ENCODE data around the gene CCDC197.

CCDC197 gene

GRCh38 chr14:94000267-94000666 lies 3.2 kb downstream of the CCDC197 start:
- DNase-seq (ENCODE audit: low spot score), result no peak

- no peak for DNase-seq (ENCODE audit: low spot score)
These were observed 3.9 kb downstream of the CCDC197 start for GRCh38 chr14:94001016-94001415.

- peak; percentile 80 for DNase-seq (ENCODE audit: low spot score)
These were observed 4.6 kb downstream of the CCDC197 start for GRCh38 chr14:94001501-94002396.

- DNase-seq (ENCODE audit: low spot score), result no peak
These were observed 6.3 kb downstream of the CCDC197 start for GRCh38 chr14:94003397-94003796.

- no peak for DNase-seq (ENCODE audit: low spot score)
These were observed 6.9 kb downstream of the CCDC197 start for GRCh38 chr14:94004015-94004414.

GRCh38 chr14:94005324-94006073 lies 8.4 kb downstream of the CCDC197 start:
- no peak for DNase-seq (ENCODE audit: low spot score)

- DNase-seq (ENCODE audit: low spot score), result no peak
These were observed 11.1 kb downstream of the CCDC197 start for GRCh38 chr14:94008234-94008633.

GRCh38 chr14:94009767-94010166 lies 12.7 kb downstream of the CCDC197 start:
- peak; percentile 78 for DNase-seq (ENCODE audit: low spot score)

- no peak for DNase-seq (ENCODE audit: low spot score)
These were observed 13.5 kb downstream of the CCDC197 start for GRCh38 chr14:94010625-94011024.

- DNase-seq (ENCODE audit: low spot score), result peak; percentile 45
These were observed 14.7 kb downstream of the CCDC197 start for GRCh38 chr14:94011795-94012194.

- DNase-seq (ENCODE audit: low spot score), result no peak
These were observed 17.3 kb downstream of the CCDC197 start for GRCh38 chr14:94014382-94014781.

- DNase-seq (ENCODE audit: low spot score), result no peak
These were observed 18.1 kb downstream of the CCDC197 start for GRCh38 chr14:94015223-94015622.

GRCh38 chr14:94016446-94016976 lies 19.4 kb downstream of the CCDC197 start:
- no peak for DNase-seq (ENCODE audit: low spot score)

GRCh38 chr14:94018308-94018707 lies 21.2 kb downstream of the CCDC197 start:
- DNase-seq (ENCODE audit: low spot score), result no peak

- no peak for DNase-seq (ENCODE audit: low spot score)
These were observed 22.2 kb downstream of the CCDC197 start for GRCh38 chr14:94019329-94019728.

- DNase-seq (ENCODE audit: low spot score), result no peak
These were observed 23.2 kb downstream of the CCDC197 start for GRCh38 chr14:94020267-94020666.

- DNase-seq (ENCODE audit: low spot score), result peak; percentile 91
These were observed 23.9 kb downstream of the CCDC197 start for GRCh38 chr14:94021001-94021400.

- no peak for DNase-seq (ENCODE audit: low spot score)
These were observed 24.5 kb downstream of the CCDC197 start for GRCh38 chr14:94021416-94022157.

GRCh38 chr14:94022532-94023411 lies 25.7 kb downstream of the CCDC197 start:
- DNase-seq (ENCODE audit: low spot score), result no peak

GRCh38 chr14:94024549-94024948 lies 27.4 kb downstream of the CCDC197 start:
- no peak for DNase-seq (ENCODE audit: low spot score)

- peak; percentile 93 for DNase-seq (ENCODE audit: low spot score)
These were observed 28.6 kb downstream of the CCDC197 start for GRCh38 chr14:94025720-94026119.
